Neural cell (in vitro differentiated cells): Measurements from ENCODE around the gene PARP8.

ENCODE experiments used
- CTCF ChIP-seq: fragments of 450-650 bp; IDR thresholded peaks from 2 replicates; pipeline ENCODE4 v1.5.1; 2014; ENCODE audit warnings: antibody characterized with exemption, mild to moderate bottlenecking, moderate library complexity; ENCODE audit not compliant: poor library complexity, severe bottlenecking
- EZH2 ChIP-seq: fragments of 200-600, 300-800 bp; shearing (Covaris generic), sonication (generic); IDR thresholded peaks from 2 replicates; pipeline ENCODE4 v1.6.1; 2014; ENCODE audit warnings: antibody characterized with exemption, low read length, borderline replicate concordance, mild to moderate bottlenecking; ENCODE audit not compliant: insufficient read depth, poor library complexity, severe bottlenecking
- POLR2AphosphoS5 ChIP-seq: IDR thresholded peaks from 2 replicates; pipeline ENCODE4 v1.6.1; 2012

- no peak for TF ChIP-seq CTCF
- no peak for TF ChIP-seq EZH2
- no peak for TF ChIP-seq POLR2AphosphoS5
Observed at GRCh38 chr5:50843091-50843490, 176.7 kb downstream of the PARP8 start.
